ENCODE measurements around the gene INPP5D.
"Not testable (repeated sequence)": the region's sequence is repeated elsewhere in the genome, so short reads cannot be mapped to it uniquely, and the experiment has no call there.

Gene INPP5D

DNA sequence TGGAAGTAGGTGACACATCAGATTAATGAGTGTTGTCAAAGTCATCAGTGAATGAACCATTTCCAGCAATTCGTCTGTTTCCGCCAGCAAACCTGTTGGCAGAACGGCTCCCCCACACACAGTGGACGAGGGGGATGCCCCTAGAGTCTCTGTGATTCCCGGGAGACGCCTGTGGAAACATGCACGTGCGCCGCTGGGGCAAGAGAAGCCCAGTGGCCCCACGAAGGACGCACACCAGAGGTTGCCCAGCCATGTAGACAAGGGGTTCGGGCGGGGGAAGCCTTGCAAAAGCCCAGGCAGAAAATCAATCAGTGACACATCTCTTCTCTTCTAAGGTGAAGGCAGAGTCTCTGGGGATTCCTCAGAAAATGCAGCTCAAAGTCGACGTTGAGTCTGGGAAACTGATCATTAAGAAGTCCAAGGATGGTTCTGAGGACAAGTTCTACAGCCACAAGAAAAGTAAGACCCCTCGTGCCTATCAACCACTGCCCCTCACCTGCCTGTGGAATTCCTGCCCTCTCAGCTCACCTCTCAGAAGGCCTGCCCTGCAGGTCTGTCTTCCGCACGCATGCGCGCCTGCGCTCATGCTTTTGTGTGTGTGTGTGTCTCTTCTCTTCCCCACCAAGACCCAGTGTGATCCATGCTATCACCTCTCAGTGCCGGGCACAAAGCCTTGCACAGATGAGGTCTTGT lies 87.1 kb downstream of the INPP5D start:
- no peak for DNase-seq

DNA sequence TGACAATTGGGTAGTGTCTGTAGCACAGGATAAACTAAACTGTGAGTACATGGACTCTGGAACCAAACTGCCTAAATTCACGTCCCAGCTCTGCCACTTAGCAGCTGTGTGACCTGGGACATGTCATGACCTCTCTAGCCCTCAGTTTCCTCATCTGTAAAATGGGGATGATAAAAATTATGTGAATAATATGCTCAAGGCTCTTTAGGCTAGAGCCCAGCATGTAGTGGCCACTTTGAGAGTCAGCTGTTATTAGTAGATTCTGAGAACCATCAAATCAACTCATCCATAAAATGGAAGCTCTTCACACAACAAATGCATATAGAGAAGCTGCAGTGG lies 87.7 kb downstream of the INPP5D start:
- no peak for DNase-seq

DNA sequence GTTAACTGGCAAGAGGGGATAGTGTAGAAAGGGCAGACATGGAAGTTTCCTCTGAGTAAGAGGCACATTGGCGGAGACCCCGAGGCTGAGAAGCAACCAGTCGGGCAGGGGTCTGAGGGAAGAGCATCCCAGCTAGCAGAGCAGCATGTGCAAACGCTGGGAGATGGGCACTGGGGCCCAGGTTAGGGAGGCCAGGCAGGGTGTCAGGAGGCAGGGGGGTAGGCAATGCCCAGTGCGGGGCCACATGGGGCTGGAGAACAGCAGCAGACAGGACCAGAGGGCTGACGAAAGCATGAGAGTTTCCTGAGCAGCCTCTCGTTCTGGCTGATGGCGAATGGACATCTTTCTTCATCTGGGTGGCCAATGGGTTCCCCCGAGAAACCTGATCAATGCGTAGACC lies 88.2 kb downstream of the INPP5D start:
- no peak for DNase-seq

DNA sequence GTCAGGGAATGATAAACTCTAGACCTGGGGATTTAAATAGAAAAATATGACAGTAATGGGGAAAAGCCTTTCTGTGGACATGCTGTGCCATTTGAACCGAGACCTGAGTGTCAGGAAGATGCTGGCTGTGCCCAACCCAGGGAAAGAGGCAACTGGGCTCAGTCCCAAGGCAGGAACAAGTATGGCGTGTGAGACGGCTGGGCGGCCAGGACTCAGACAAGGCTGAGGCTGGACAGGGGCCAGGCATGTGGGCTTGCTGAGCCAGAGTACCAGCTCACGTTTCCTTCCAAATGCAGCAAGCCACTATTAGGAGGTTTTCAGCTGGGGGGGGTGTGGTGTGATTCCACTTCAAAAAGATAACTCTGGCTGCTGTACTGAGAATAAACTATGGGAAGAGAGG lies 92.4 kb downstream of the INPP5D start:
- DNase-seq, result no peak

DNA sequence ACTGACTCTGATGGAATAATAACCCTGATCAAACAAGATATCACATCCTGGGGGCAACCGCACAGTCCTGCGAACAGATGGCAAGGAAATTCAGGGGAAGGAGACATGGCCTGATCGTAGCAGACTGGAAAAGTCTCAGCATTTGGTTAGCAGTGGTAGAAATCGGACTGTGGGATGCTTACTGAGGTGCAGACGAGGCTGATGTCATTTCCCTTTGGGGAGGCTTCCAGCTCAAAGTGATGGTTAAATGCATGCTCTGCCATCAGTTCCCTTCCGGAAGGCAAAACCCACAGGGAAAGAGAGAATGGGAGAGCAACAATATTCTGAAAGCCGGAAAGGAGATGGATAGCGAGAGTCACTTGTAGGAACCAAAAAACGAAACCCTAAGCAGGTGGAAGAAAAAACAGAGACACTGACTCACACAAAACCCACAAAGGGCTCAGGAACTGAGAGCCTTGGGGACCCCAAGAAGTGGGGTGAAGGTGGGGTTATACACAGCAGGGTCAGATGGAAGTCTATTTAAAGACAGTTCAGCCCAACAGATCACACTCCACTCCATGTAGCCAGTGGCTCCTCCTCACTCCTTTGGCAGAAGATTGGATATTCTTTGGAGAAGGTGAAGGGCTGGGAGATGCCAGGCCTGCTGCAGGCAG lies 93.1 kb downstream of the INPP5D start:
- DNase-seq, result no peak

DNA sequence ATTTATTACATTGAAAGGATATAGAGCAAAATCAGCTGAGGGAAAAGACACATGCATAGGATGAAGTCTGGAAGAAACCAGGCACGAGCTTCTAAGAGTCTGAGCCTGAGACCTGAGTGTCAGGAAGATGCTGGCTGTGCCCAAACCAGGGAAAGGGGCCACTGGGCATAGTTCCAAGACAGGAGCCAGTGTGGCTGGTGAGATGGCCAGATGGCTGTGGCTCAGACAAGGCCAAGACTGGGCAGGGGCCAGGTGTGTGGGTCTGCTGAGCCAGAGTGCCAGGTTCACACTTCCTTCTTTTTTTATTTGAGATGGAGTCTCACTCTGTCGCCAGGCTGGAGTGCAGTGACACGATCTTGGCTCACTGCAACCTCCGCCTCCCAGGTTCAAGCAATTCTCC lies 95.9 kb downstream of the INPP5D start:
- DNase-seq, result no peak

DNA sequence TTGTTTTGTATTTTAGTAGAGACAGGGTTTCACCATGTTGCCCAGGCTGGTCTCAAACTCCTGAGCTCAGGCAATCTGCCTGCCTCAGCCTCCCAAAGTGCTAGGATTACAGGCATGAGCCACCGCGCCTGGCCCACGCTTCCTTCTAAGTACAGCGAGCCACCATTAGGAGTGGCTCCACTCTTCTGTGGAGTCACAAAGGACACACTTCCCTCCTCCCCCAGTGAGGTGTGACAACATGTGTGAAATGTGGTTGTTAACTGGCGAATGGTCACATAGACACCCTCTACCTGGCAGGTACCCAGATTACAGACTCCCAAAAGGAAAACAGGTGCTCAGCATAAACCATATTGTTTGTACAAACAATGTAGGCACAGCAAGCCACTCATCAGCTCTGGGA lies 96.3 kb downstream of the INPP5D start:
- not testable (repeated sequence) for DNase-seq

DNA sequence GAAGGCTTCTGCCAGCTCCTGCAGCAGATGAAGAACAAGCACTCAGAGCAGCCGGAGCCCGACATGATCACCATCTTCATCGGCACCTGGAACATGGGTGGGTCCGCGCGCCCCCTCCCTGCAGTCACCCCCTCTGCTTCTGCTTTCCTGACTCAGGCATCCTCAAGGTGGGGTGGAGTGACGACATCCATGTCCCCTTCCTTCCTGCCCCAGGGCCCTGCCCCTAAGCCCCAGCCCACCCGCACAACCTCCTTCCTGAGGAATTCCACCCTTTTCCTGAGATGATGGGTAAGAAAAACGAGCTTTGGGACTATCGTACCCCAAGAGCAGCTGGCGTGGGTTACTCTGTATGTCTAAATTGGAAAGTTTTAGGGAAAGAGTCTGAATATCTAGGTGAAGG lies 101.6 kb downstream of the INPP5D start:
- DNase-seq, result no peak

DNA sequence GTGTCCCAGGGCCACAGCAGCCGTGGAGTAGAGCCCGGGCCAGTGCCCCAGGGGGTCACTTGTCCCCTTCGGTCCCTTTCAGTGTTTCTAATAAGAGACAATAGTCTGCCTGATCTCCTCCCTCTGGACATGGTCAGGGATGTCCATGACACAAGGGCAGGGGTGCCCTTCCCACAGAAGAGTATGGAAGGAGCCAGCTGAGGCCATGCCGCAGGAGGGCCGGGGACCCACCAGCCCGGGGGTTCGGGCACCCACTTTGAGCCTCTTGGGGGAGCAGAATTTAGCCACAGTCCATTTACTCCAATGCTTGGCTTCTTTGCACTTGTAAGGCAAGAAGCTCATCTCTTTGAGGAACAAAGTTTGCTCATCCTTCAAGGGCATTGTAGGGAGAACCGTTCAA lies 102.6 kb downstream of the INPP5D start:
- no peak for DNase-seq

DNA sequence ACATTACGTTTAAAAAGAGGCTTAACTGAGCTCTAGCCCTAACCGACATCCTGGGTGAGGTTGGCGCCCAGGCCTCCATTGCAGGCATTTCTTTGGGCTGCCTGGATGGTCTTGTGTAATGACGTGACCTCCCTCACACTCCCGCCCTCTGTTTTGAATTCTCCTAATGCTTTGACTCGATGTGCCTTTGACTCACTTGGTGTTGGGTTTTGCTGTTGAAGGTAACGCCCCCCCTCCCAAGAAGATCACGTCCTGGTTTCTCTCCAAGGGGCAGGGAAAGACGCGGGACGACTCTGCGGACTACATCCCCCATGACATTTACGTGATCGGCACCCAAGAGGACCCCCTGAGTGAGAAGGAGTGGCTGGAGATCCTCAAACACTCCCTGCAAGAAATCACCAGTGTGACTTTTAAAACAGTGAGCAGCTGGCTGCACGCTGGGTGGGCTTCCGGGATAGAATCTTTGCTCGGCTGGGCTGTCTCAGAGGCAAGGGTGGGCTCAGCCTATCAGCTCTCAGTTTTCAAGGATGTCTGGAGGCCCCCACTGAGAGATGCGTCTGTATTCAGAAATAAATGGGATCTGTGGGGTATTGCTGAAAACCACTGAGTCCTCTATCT lies 103.5 kb downstream of the INPP5D start:
- no peak for DNase-seq

DNA sequence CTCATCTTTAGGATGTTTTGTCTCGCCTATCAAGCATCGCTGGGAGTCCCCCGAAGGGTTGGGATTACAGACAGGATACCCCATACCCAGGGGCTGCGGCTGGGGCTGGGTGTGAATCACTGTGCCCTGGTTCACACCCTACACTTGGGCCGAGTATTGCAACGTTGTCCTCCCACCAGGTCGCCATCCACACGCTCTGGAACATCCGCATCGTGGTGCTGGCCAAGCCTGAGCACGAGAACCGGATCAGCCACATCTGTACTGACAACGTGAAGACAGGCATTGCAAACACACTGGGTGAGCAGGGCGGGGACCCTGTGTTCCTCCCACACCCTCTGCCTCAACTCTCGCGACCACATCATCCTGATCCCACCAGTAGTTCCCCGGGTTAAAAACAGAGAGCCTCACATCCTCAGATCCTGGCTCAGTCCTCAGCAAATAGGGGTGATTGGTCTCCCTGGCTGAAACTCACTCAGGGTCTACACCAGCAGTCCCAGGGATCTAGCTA lies 104.0 kb downstream of the INPP5D start:
- no peak for DNase-seq

DNA sequence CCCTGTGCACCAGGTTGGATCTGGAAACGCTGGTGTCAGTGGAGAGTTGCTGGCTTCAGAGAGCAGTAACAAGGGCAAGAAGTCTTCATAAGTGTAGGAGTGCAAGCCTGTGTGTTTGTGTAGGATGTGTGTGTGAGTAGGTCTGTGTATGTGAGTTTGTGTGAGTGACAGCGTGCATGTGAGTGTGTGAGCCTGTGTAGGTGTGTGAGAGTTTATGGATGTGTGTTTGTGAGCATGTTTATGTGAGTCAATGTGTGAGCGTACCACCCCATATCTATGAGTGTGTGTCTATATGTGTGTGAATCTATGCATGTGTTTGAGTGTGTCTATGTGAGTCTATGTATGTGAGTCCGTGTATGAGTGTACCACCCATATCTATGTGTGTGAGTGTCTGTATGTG lies 104.8 kb downstream of the INPP5D start:
- no peak for DNase-seq

DNA sequence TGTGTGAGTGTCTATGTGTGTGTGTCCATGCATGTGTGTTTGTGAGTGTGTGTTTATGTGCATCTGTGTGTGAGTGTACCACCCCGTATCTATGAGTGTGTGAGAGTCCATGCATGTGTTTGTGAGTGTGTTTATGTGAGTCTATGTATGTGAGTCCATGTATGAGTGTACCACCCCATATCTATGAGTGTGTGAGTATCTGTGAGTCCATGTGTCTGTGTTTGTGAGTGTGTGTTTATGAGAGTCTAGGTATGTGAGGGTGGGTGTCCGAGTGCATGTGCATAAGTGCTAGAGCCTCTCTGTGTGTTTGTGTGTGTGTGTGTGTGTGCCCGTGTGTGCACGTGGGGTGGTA lies 105.4 kb downstream of the INPP5D start:
- DNase-seq, result no peak

DNA sequence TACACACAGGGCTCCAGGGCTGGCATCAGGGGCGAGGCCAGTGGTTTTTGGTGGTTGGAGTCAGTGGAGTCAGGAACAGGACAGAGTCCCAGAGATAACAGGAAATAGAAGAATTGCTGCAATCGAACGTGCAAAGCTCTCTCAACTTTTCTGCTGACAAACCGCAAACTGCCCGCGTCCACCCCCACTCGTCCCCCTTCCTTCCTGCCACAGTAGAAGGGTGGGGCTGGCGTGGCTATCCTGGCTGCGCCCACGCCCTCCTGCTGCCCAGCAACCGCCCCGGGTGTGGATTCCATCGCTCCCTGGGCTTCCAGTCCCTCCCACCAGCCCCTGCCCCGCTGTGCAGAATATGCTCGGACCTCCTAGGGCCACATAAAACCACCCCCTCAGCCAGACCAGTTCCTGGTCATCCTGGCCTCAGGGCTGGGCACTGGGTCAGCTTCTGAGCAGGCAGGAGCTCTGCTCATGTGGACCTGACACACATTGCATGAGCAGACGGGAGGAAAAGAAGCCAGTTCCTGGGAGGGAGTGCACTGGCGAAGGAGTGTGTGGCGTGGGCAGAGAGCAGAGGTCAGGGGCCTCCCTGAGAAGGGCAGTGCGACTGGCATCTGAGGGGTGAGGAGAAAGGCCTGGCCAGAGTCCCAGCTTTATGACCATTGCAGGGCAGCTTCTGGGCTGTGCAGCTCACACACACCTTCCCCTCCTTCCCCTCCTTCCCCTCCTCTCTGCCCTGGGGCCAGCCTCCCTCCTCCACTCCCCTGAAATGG lies 105.9 kb downstream of the INPP5D start:
- peak; percentile 31 for DNase-seq

DNA sequence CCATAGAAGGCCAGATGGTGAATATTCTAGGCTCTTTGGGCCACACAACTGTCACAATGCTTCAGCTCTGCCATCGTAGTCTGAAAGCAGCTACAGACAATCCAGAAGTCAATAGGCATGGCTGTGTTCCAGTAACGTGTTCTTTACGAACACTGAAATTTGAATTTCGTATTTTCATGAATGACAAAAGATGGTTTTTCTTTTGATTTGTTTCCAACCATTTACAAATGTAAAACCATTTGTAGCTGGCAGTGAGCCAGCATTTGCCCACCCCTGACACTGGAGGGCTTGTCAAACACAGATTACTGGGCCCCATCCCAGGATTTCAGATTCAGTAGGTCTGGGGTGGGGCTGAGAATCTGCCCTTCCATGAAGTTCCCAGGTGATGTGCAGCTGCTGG lies 108.3 kb downstream of the INPP5D start:
- DNase-seq, result no peak

DNA sequence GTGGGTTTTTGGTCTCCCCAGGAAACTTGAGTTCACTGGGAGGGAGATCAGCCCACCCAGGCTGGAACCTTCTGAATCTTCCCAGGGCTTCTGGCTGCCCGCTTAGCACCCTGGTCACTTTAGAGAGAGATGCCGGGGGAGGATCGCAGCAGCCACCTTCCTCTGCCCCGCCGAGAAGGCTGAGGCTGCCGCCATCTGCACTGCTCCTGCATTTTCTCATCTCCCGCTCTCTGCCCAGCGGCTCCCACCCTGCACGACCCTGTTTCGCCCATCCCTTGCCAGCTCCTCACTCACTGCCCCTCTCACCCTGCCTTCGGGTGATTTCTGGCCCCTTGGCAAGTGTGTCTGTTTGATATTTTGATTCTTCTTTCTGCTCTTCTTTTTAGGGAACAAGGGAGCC lies 108.8 kb downstream of the INPP5D start:
- DNase-seq, result no peak

DNA sequence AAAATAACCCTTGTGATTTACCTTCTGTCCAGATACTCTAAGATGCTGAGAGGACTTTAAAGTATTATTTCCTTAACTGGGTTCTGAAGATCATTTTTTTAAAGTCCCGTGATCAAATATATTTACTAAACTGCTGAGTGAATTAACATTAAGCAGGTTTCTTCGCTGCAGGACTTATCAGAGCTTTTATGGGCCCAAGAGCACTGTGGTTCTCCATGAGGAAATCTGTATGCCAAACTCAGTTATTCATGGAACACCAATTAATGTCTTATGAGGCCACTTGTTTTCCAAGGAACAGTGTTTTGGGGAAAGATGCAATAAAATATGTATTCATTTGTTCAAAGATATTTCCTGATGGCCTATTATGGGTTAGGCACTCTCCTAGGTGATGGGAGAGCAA lies 111.2 kb downstream of the INPP5D start:
- DNase-seq, result no peak

DNA sequence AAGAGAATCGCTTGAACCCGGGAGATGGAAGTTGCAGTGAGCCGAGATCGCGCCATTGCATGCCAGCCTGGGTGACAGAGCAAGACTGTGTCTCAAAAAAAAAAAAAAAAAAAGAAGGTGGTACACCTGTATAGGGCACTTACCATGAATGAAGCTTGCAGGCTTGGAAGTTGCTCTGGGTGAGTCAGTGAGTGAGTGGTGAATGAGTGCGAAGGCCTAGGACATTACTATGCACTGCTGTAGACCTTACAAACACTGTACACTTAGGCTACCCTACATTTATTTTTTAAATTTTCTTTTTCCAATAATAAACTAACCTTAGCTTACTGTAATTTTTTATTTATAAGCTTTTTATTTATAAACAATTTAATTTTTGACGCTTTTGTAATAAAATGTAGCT lies 113.0 kb downstream of the INPP5D start:
- no peak for DNase-seq

DNA sequence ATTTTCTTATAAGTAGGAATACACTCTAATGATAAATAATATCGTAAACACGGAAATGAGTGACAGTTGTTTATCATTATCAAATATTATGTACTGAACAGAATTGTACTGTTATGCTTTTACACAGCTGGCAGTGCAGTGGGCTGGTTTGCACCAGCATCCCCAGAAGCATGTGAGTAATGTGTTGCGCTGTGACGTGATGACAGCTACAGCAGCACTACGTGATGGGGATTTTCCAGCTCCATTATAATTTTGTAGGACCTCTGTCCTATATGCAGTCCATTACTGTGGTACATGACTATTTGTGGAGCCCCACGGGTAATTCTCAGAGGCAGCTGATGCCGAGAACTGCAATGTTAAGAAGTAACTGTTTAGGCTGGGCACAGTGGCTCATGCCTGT lies 114.0 kb downstream of the INPP5D start:
- no peak for DNase-seq

DNA sequence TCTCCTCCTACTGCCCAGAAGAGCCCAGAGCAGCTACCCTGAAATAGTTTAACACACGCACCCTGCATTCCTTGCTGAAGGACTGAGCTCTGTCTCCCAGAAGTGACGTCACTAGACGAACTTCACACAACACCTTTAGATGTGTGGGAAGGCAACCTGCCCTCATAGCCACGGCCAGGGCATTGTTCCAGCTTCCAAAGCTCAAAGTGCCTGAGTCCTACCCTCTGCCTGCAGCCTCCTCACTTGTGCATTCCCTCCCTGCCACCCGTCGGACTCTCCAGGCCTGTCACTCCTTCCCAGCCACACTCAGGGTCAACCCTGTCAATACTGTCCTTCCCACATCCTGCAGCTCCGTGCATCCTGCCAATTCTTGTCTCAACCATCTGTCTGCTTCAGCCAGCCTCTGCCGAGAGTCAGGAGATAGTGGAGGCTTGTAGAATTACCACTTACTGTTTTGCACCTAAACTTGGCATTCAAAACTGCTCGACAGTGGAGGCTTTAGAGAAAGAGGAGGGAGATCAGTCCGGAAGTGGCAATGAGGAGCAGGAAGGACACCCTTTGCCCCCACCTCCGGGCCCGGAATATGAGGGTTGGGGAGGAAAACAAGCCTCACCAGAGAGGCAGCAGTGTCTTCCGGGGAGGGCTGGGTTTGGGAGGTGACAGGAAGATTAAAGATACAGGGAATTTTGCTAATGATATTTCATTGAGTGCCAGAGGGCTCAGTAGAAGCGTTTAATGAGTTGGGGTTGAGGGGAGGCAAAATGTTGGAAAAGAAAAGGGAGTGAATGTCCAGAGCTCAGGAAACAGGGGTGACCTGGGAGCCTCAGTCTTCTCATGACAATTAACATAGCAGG lies 119.1 kb downstream of the INPP5D start:
- no peak for DNase-seq

DNA sequence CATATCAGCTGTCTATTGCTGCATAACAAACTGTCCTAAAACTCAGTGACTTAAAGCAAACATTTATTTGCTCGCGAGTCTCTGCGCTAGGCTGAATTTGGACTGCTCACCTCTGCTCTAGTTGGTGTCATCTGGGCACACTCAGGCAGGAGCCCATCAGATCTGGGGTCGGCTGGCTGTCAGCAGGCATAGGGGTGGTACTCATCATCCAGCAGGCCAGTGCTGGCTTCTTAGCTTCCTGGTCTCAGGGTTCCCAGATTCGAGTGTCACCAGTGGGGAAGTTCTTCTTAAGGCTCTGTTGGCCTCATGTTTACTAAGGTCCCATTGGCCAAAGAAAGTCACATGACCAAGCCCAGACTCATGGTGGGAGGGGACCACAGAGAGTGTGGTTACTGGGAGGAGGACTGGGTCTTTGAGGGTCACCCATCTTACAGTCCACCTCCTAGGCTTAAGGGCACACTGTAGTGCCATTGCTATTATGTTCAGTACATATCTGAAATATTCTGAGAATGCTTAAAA lies 119.8 kb downstream of the INPP5D start:
- DNase-seq, result no peak

DNA sequence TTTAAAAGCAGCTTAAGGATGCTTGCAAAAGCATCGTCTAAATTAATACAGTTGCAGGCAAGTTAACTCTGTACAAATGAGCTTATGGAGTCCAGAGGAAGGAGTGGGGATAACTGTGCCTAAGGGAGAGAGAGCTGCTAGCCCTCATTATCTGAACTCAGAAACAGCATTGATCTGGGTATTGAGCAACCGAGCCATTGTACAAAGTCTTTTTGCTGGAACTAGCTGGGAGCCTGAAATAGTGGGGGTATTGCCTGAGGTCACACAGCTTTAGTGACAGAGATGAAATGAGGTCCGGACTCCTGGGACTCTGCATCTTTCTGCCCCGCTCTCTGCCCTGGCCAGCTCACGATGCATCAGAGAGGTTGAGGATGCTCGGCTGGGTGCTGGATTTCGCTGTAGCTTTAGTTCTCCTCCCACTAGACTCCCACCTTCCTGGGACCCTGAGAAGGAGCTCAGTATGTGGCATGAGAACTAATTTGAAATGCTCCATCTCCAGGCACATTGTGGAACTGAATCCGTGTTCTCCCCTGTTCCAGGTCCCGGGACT lies 123.8 kb downstream of the INPP5D start:
- no peak for DNase-seq
